HG03571 (cell line): Measurements from ENCODE around the gene HS3ST2.
"Not testable (repeated sequence)": the region's sequence is repeated elsewhere in the genome, so short reads cannot be mapped to it uniquely, and the experiment has no call there.

Source experiments
- ATAC-seq: cut with Tn5 transposase; IDR thresholded peaks from one replicate; pipeline ENCODE4 v1.9.1; 2021; ENCODE audit not compliant: unreplicated experiment

HS3ST2 gene

GRCh38 chr16:22874394-22874793 is 60.4 kb downstream of the HS3ST2 start:
- no peak for ATAC-seq

- no peak for ATAC-seq
These were observed 65.0 kb downstream of the HS3ST2 start for GRCh38 chr16:22878955-22879354.

DNA sequence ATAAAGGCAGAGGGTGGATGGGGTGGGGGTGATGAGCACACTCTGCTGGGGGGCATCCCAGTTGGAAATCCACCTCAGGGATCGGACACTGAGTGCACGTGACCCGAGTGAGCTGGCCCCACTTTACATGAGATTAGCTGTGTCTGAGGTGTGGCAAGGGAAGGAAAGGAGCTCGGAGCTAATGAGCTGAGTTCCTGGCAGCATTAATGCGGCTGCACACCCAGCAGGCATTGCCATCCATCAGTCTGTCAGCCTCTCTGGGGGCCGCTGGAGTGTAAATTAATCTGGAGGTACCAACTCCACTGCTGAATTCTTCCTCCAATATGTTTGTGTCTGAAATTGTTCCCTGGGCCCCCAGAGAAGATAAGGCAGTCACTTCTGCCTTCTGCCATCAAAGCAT is 65.5 kb downstream of the HS3ST2 start:
- no peak for ATAC-seq

DNA sequence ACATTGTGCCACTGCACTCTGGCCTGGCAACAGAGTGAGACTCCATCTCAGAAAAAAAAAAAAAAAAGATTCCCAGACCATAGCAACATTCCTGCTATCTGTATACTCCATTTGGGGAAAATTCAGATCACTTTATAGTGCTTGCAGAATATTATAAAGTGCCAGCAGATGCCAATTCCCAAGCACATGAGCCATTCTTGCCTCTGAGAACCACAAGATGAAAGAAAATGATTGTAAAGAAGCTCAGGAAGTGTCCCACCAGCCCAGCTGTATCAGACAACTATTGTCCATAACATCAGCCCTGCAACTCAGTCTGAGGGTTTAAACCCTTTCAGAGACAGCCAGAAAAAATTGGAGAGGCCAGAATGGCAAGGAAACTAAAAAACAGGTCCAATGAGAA is 69.0 kb downstream of the HS3ST2 start:
- ATAC-seq, result no peak

DNA sequence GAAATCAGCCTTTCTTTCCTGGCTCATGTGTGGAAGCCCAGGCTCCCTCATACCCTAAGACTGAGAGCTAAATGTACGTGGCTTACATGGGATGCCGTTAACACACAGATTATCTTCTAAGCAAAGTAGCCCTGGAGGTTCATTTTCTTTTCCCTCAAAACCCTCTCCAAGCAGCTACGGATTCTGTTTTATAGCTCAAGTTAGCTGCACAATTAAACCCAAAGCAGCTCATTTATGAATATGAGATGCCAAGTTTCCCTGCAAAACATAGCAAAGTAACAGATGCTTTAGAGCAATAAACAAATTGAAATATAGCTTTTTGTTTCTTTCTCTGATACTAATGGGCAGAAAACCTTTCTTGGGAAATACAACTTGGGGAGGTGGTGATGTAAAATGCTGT is 72.0 kb downstream of the HS3ST2 start:
- no peak for ATAC-seq

DNA sequence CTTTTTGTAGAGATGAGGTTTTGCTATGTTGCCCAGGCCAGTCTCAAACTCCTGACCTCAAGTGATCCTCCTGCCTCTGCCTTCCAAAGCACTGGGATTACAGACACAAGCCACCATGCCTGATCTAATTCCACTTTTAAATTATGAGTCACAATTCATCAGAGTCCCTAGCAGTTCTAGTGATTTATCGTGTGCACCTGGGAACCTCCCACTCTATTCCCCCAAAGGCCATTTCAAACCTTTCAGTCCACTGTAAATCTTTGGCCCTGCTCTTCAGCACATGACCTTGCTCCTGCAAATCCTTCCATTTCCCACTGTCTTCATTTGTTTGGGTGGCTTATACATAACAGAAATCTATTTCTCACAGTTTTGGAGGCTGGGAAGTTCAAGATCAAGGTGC is 73.0 kb downstream of the HS3ST2 start:
- no peak for ATAC-seq

DNA sequence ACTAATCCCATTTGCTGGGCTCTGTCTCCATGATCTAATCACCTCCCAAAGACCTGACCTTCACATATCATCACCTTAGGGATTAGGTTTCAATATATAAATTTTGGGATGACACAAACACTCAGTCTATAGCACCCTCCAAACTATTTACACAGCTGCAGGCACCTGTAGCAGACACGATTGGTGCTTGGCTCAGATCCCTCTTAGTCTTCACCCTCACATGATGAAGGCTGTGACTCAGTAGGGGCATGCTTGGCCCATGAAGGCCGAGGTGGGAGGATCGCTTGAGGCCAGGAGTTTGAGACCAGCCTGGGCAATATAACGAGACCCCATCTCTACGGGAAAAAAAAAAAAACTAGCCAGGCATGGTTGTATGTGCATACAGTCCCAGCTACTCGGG is 73.5 kb downstream of the HS3ST2 start:
- ATAC-seq, result no peak

DNA sequence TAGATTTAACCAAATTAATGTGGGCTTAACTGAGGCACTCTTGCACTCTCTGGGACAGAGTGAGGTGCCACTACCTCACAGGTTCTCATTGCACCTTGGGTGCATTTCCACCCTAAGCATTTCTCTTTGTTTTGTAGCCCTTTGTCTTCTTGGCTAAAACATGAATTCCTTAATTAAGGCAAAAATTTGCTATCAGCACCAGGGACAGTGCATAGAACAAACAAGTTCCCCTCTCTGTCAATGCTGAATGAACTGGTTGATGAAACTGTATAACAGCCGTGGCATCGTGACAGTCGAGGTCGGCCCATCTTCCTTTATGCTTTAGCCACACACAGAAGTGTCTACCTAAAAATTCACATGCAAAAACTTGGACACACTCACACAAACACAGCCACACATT is 74.8 kb downstream of the HS3ST2 start:
- ATAC-seq, result no peak

- ATAC-seq, result no peak
These were observed 77.0 kb downstream of the HS3ST2 start for GRCh38 chr16:22890976-22891375.

DNA sequence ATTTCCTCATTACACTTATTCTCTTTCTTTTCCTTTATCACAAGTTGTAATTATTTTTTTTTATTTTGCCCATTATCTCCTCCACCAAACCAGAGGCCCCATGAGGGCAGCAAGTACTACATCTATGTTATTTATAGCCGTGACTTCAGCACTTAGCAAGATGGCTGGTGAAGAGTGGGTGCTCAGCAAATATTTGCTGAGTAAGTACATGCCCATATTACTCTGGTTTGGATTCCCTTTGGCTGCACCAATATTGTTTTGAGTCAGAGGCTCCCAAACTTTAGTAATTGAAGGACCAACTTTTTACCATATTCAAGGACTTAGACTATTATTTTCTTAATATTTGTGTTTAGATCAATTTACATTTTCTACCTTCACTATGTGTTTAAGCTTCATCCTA is 83.2 kb downstream of the HS3ST2 start:
- no peak for ATAC-seq

DNA sequence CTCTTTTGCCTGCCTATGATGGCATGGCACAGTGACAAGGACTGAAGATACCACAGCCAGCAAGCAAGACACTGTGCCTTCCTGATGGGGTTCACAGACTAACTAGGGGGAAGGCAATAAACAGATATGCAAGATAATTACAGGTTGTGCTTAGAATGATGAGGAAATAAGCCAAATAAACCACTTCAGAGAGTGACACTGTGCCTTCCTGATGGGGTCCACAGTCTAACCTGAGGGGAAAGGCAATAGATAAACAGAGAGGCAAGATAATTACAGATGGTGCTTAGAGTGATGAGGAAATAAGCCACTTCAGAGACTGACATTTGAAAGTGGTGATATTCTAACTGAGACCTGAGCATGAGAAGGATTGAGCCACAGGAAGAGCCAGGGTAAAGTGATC is 84.2 kb downstream of the HS3ST2 start:
- ATAC-seq, result no peak

- no peak for ATAC-seq
These were observed 84.9 kb downstream of the HS3ST2 start for GRCh38 chr16:22898874-22899348.

- ATAC-seq, result not testable (repeated sequence)
These were observed 85.6 kb downstream of the HS3ST2 start for GRCh38 chr16:22899567-22899966.

DNA sequence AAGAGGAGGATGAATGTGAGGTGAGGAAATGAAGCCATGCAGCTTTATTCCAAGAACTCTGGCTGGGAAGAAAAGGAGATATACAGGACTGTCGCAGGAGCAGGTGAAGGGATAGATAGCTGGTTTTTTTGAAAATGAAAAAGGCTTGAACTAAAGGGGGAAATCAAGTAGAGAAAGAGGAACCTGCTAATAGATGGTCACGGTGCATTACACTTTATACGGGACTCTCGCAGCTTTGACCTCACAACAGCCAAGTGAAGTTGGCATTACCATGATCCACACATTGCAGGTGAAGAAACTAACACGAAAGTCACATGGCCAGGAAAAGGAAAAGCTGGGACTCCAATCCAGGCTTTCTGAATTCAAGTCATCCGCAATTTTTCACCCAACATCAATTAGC is 86.9 kb downstream of the HS3ST2 start:
- ATAC-seq, result no peak

GRCh38 chr16:22901563-22901962 is 87.6 kb downstream of the HS3ST2 start:
- ATAC-seq, result no peak

GRCh38 chr16:22903716-22904115 is 89.8 kb downstream of the HS3ST2 start:
- no peak for ATAC-seq

DNA sequence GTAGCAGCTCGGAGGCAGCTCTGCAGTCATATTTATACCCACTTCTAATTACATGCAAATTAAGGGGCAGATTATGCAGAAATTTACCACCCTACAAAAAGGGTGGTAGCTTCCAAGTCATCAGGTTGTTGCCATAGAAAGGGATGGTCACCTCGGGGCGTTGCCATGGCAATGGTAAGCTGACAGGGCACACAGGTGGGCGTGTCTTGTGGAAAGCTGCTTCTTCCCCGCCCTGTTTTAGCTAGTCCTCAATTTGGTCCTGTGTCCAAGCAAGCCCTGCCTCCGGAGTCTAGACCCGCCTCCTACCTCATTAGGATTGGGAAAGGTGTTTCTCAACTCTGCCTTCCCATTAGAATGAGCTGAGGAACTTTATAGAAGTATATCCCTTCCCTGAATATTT is 98.7 kb downstream of the HS3ST2 start:
- no peak for ATAC-seq

- no peak for ATAC-seq
These were observed 101.0 kb downstream of the HS3ST2 start for GRCh38 chr16:22915003-22915402.

DNA sequence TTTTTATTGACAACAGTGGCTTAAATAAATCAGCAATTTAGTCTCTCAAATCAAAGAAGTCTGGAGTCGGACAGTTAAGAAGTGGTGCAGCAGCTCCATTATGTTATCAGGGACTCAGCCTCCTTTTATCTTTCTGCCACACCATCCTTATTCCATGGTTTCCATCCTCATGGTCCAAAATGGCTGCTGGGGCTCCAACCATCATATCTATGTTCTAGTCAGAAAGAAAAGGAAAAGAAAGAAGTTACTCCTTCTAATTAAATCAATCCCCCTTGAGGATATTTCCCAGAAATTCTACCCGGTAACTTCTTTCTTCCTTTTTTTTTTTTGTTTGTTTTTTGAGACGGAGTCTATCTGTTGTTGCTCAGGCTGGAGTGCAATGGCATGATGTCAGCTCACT is 109.5 kb downstream of the HS3ST2 start:
- no peak for ATAC-seq

GRCh38 chr16:22924492-22924891 is 110.5 kb downstream of the HS3ST2 start:
- no peak for ATAC-seq

DNA sequence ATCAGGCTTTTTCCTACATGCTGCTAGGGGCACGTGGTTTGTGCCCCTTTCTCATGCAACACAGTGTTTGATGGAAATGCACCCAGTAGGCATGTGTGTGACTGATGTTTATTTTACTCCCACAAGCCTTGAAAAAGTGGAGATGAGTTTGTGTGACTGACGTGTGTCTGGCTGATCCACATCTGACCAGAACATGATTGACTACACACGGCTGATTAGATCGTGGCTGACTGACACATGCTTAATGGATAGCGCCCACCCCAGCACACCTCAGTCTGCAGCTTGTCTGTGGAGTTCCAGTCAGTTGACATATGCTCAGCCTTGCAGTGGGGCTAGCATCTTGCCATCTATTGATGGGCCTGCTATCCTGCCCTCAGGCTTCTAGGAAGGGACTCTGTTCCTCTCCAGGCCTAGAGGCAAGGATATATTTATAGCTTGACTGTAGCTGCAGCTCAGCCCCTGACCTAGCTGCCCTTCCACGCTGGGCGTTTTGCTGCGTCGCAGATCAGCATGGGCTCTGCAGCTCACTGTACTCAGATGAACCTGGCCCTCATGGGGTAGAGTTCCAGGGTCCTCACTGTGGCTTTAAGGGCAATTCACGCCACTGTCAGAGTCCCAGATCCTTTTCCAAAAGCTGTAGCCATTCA is 112.3 kb downstream of the HS3ST2 start:
- ATAC-seq, result no peak

DNA sequence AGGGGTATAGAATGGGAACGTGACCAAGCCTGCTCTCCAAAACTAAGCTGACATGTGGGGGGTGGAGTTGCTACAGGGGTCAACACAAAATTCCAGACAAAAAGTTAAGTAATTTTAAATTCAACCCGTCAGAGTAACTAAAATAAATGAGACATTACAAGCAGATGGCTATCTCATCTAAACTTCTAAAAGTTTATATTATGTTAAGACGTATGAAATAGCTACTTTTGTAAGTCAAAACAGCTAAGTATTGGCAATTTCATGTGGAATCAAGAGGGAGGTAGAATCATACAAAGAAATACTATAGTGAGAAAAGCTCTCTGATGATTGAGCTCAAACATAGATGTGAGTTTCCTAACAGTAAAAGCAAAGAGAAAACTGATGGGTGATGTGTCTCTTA is 113.3 kb downstream of the HS3ST2 start:
- ATAC-seq, result no peak

- ATAC-seq, result no peak
These were observed 115.0 kb downstream of the HS3ST2 start for GRCh38 chr16:22928882-22929435.
